HG02870 (cell line): ENCODE measurements around the gene SPATA22.
"Not testable (repeated sequence)": the region's sequence is repeated elsewhere in the genome, so short reads cannot be mapped to it uniquely, and the experiment has no call there.

Experiments
- ATAC-seq: cut with Tn5 transposase; IDR thresholded peaks from one replicate; pipeline ENCODE4 v1.9.1; 2021; ENCODE audit warnings: mild to moderate bottlenecking, moderate library complexity; ENCODE audit not compliant: unreplicated experiment

SPATA22 gene

GRCh38 chr17:3474212-3474611 lies 2.6 kb upstream of the SPATA22 start:
- ATAC-seq = no peak

GRCh38 chr17:3472137-3472536 lies 518 bp upstream of the SPATA22 start:
- ATAC-seq = no peak

- no peak for ATAC-seq
These were observed 2.1 kb downstream of the SPATA22 start for GRCh38 chr17:3469529-3469928.

GRCh38 chr17:3466355-3466754 lies 5.3 kb downstream of the SPATA22 start:
- not testable (repeated sequence) for ATAC-seq

- ATAC-seq = no peak
These were observed 23.5 kb downstream of the SPATA22 start for GRCh38 chr17:3448059-3448665.

GRCh38 chr17:3447625-3448024 lies 24.0 kb downstream of the SPATA22 start:
- no peak for ATAC-seq

- ATAC-seq = no peak
These were observed 31.2 kb downstream of the SPATA22 start for GRCh38 chr17:3440451-3440850.

GRCh38 chr17:3438368-3438767 lies 33.3 kb downstream of the SPATA22 start:
- ATAC-seq = no peak

- ATAC-seq = no peak
These were observed 37.9 kb downstream of the SPATA22 start, which contains the start of gene OR1E2 for GRCh38 chr17:3433741-3434140. Gene OR1E2, minus strand, starts transcription at chr17:3433841. Its CDS starts 0 bp downstream, at chr17:3433841.

- not testable (repeated sequence) for ATAC-seq
These were observed 38.4 kb downstream of the SPATA22 start for GRCh38 chr17:3433215-3433614.

GRCh38 chr17:3418222-3418621 lies 53.4 kb downstream of the SPATA22 start:
- ATAC-seq = no peak

- ATAC-seq = no peak
These were observed 56.0 kb downstream of the SPATA22 start for GRCh38 chr17:3415610-3416009.

- ATAC-seq = not testable (repeated sequence)
These were observed 59.4 kb downstream of the SPATA22 start for GRCh38 chr17:3412216-3412615.

- no peak for ATAC-seq
These were observed 60.5 kb downstream of the SPATA22 start, which contains the start of gene OR3A3 for GRCh38 chr17:3411070-3411469. Gene OR3A3, plus strand, starts transcription at chr17:3411370.

GRCh38 chr17:3403856-3404255 lies 67.8 kb downstream of the SPATA22 start:
- not testable (repeated sequence) for ATAC-seq

GRCh38 chr17:3401786-3402185 lies 69.8 kb downstream of the SPATA22 start:
- no peak for ATAC-seq

- no peak for ATAC-seq
These were observed 71.6 kb downstream of the SPATA22 start for GRCh38 chr17:3400055-3400454.

- no peak for ATAC-seq
These were observed 73.3 kb downstream of the SPATA22 start, which contains the start of gene OR1E1 for GRCh38 chr17:3398310-3398709. Gene OR1E1, minus strand, starts transcription at chr17:3398410. Its CDS starts 0 bp downstream, at chr17:3398410.

- not testable (repeated sequence) for ATAC-seq
These were observed 73.8 kb downstream of the SPATA22 start for GRCh38 chr17:3397801-3398200.
